Endometrial microvascular endothelial cells (primary cell): Measurements from ENCODE around the gene PTK7. TPM values are rescaled to one million over a fixed set of nuclear protein-coding genes. Genes with fewer than 3 reads are reported as not detected.

Experiments used
- in situ Hi-C: cut with HindIII; loops from 2 replicates; pipeline ENCODE4 v1.10.0; 2017; ENCODE audit warnings: low sequenced_read_pairs, low pct_unique_long_range_greater_than_20kb; ENCODE audit errors: inconsistent ontology term
- total RNA-seq: library from RNA; depleted of rRNA; stranded (reverse); fragments of >200 nt; gene quantifications from one replicate; pipeline ENCODE4 v1.2.3, GENCODE V29; 2015; ENCODE audit errors: inconsistent ontology term

PTK7 gene
- total RNA-seq, 1 donor from 2014 or later = 43.1 TPM

GRCh38 chr6:43185391-43185985, 109.4 kb downstream of the PTK7 start:
- in situ Hi-C loops = no loop called here

- in situ Hi-C loops = no loop called here
These were observed 109.9 kb downstream of the PTK7 start for GRCh38 chr6:43186019-43186418.

DNA sequence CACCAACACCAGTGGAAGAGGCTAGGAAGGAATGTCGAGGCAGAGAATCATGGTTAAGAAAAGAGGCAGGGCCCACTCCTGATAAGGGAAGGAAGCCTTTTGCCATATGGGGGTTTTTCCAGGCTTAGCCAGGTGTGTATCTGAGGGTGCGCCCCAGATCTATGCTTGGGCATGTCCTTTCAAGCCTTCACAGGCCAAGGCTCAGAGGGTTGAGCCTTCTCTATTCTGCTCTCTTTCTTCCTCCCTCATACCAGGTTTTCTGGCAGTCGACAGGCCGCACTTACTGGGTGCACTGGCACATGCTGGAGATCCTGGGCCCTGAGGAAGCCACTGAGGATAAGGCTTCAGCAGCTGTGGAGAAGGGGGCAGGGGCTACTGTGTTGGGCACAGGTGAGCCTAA, 110.6 kb downstream of the PTK7 start:
- in situ Hi-C loops = no loop called here

GRCh38 chr6:43187821-43188220, 111.7 kb downstream of the PTK7 start:
- in situ Hi-C loops = no loop called here

DNA sequence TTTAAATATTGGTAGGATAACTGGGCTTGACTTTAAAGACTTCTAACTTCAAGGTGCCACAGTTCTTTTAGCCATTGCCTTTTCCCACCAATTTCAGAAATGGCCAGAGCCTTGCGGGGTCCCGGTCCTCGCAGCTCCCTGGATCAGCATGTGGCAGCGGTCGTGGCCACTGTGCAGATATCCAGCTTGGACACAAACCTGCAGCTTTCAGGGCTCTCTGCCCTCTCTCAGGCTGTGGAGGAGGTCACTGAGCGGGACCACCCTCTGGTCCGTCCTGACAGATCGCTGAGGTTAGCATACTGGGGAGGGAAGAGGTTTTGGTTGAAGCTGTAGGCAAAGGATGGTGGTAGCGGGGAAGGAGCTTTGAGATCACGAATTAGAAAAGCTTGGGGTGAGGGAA, 112.3 kb downstream of the PTK7 start:
- in situ Hi-C loops = no loop called here

- in situ Hi-C loops = no loop called here
These were observed 113.7 kb downstream of the PTK7 start for GRCh38 chr6:43189776-43190304.

GRCh38 chr6:43192911-43193310, 116.8 kb downstream of the PTK7 start:
- in situ Hi-C loops = no loop called here

DNA sequence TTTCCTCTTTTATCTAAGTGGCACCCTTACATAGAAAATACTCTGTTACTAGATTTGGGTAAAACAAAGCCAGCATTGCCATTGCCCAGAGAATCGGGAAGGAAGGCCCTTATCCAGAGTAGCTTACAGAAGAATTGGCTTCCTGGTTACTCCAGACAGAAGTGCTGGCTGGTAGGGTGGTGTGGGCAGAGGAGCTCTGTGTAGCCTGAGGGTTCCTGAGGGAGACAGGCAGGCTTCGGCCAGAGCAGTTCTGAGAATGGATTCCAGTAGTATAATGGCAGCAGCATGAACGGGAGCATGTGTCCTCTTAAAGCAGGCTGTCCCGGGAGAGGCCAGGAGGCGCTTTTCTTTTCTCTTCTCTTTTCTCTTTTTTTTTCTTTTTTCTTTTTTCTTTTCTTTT, 117.8 kb downstream of the PTK7 start:
- in situ Hi-C loops = no loop called here

GRCh38 chr6:43196337-43196736, 120.2 kb downstream of the PTK7 start:
- in situ Hi-C loops = no loop called here

DNA sequence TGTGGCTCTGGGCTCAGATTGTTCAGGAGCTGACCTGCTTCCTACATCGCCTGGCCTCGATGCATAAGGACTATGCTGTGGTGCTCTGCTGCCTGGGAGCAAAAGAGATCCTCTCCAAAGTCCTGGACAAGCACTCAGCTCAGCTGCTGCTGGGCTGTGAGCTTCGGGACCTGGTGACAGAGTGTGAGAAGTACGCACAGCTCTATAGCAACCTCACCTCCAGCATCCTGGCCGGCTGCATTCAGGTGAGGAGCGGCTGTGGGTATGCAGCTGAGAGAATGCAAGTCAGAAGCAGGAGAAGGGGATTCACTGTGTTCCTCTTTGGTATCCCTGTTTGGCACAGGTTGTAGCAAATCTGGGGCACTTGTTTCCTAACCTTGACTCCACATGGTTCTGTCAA, 123.8 kb downstream of the PTK7 start:
- in situ Hi-C loops = no loop called here

DNA sequence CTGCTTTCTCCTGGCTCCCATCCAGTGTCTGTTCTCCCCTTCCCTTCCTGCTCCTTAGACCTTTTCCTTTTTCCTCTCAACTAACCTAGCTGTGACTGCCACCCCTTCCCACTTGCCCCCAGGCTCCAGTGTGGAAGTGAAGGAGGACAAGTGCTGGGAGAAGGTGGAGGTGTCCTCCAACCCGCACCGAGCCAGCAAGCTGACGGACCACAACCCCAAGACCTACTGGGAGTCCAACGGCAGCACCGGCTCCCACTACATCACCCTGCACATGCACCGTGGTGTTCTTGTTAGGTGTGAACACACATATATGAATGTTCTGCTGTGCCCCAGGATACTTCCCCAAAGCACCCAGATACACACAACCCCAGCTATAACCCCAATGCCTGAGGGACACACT, 124.4 kb downstream of the PTK7 start:
- in situ Hi-C loops = no loop called here

DNA sequence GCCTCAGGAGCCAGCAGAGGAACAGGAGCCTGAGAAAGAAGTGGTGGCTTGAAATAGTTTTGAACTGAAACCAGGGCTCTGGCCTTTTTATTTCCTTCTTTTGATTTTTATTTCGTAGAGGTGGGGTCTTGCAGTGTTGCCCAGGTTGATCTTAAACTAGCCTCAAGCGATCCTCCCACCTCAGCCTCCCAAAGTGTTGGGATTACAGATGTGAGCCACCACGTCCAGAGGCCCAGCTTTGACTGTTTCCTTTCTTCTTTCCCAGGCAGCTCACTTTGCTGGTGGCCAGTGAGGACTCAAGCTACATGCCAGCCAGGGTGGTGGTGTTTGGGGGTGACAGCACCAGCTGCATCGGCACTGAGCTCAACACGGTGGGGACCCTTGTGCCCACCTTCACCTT, 126.3 kb downstream of the PTK7 start:
- in situ Hi-C loops = no loop called here

- in situ Hi-C loops = no loop called here
These were observed 127.1 kb downstream of the PTK7 start for GRCh38 chr6:43203029-43203717.

- in situ Hi-C loops = no loop called here
These were observed 127.6 kb downstream of the PTK7 start for GRCh38 chr6:43203718-43204095.

DNA sequence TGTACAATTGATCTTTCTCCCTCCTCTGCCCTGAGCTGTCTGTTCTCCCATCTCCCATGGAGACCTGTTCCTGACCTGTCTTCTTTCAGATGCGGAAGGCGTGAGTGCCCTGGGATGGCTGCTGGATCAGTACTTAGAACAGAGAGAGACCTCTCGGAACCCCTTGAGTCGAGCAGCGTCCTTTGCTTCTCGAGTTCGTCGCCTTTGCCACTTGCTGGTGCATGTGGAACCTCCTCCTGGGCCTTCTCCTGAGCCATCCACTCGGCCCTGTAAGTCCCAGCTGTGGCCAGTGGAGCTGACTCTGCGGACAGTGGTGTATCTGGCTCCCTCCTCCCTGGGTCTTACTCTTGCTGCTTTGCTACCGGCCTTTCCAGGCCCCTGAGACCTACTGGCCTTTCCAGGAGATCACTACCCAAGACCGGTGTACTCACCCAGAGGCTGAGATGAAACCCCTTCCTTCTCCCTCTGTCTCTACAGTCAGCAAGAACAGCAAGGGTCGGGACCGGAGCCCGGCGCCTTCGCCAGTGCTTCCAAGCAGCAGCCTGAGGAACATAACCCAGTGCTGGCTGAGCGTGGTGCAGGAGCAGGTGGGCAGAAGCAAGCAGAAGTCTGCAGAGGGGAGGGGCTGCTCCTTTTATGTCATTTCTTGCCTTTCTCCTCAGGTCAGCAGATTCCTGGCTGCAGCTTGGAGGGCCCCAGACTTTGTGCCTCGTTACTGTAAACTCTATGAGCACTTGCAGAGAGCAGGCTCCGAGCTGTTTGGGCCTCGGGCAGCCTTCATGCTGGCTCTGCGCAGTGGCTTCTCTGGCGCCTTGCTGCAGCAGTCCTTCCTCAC, 128.4 kb downstream of the PTK7 start:
- in situ Hi-C loops = no loop called here

DNA sequence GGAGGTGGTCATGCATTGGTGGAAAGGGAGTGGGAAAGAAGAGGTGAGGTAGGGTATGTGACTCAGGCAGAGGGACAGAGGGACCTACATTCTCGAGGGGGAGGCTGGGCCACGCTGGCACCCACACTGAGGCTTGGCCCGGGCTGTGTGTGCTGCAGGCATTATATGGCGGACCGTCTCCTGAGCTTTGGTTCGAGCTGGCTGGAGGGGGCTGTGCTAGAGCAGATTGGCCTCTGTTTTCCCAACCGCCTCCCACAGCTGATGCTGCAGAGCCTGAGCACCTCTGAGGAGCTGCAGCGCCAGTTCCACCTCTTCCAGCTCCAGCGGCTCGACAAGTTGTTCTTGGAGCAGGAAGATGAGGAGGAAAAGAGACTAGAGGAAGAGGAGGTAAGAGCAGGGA, 129.7 kb downstream of the PTK7 start:
- in situ Hi-C loops = no loop called here

DNA sequence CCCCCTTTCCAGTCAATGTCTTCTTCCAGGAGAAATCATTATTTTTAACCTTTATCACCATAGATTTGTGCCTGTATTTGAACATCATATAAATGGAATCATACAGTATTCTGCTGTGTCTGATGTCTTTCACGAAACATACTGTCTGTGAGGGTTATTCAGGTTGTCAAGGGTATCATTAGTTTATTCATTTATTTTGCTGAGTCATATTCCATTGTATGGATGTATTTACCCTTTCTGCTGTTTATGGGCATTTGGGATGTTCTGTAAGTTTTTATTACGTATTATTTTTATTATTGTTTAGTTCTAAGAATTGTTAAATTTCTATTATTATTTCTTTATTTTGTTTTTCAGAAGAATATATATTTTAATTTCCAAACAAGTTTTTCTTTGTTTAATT, 131.2 kb downstream of the PTK7 start:
- in situ Hi-C loops = no loop called here
